ENCODE results near the gene NCAN. TPM values are rescaled to one million over a fixed set of nuclear protein-coding genes. Genes with fewer than 3 reads are reported as not detected.

The NCAN gene
- total RNA-seq, result not detected in 2 replicates

DNA sequence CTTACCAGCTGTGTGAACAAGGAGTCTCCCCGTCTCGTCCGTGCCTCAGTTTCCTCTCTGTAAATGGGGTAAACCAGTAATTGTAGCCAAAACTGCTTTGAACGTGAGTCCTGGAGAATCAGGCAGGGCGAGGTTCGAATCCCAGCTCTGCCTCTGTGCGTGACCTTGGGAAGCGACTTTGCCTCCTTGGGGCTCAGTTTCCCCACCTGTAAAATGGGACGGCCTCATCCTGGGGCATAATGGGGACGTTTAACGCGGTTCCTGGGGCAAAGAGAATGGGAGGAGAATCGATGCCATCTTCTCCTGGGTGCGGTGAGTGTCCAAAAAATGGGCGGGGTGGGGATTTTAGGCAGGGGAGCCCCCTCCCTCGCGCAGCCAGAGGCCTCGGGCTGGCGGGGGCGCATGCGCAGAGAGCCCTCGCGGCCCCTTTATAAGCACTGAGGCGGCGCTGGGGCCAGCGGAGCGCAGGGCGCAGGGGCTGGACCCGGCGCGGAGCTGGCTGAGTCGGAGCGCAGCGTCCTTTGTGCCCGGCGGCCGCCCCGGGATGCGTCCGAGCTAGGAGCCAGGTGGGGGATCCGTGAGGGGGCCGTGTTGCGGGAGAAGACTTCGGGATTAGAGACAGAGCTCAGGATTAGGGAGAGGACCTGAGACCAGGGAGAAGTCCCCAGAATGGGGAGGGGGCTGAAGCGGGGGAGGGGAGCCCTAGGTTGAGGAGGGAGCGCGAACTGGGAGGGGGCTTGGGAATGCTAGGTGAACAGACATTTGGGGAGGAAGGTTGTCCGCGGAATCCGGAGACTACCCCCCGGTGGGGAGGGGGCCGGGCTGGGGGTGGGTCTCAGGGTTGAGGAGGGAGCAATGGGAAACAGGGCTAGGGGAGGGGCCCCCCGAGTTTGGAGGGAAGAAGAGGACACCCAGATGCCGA, at the start of gene NCAN:
Gene NCAN, plus strand, starts transcription at position 460 of the 922 bp plus-strand sequence. CDS start 4,996 bp downstream, outside the sequence.

DNA sequence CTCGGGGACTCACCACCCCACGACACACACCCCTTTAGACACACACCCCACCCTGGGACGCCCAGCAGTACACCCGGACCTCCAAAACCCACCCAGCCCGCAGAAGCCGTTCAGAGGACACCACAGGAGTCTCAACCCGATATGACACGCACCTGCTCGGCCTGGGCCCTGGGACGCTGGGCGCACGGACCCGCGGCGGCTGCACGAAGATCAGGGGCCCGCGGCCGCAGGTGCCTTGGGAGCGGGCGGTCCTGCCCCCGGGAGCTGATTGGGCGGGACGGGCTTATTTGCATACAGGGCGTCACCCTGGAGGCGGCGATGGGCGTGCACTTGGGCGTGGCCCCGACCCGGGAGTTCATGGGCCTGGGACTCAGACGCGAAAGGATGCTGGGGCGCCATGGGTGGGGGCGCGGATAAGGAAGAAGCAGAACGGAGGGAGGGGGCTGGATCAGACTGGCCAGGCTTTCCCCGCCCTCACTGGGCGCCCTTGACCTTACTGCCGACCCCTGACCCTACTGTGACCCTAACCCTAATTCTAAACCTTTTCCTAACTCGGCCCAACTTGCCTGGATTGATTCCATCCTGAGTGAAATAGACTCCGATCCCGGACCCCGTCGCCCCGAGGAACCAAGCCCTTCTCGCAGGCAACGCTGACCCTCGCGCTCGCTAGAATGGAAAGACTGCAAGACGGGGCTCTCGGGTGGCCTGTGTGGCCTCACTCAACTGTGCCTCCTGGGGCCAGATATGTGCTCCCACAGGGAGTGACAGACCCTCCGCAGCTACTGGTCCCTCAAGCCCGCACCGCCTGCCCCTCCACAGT, 41.5 kb upstream of the NCAN start, which contains the start of gene MEF2B:
Gene MEF2B, minus strand, starts transcription at position 211 of the 820 bp plus-strand sequence. CDS start 19,528 bp downstream, outside the sequence.

DNA sequence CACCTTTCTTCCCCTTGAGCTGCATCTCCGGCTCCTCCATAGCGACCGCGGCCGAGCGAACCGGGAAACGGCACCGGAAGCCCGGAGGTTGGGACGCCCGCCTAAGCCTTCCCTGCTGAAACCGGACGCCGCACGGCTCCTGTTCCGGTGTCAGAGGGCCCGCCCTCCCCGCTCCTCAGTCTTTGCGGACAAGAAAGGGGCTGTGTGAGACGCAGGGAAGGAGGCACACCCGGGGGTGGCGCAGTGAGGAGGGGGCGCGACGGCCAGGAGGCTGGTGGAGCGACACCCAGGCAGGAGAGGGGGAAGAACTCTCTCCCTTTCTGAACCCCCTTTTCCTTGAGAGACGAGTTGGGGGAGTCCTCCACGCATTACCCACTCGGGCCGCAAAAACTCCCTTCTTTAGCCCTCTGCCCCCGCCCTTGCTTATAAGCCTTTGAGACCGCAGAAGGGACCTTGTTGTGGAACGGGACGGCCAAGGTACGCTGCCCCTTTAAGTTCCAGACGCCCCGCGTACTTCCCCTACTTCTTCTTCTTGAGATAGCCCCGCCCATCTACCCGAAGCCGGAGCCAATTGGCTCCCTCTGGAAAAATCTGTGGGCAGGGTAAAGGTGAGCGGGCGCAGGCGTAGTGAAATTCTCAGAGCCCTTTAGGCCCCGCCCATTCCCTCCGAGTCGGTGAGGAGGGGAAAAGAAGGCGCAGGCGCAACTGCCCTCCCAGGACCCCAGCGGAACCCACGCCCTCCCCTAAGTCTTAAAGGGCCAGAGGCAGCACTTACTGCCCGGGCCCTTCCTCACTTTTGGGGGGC, 19.5 kb upstream of the NCAN start, which contains the start of the genes BORCS8 and RFXANK:
Gene BORCS8, minus strand, starts transcription at position 75 of the 805 bp plus-strand sequence. Its CDS starts 35 bp downstream, at position 40.
Gene RFXANK, plus strand, starts transcription at position 181 of the 805 bp plus-strand sequence. CDS start 1,689 bp downstream, outside the sequence.

GRCh38 chr19:19203012-19203856, 8.5 kb upstream of the NCAN start, which contains the start of gene NR2C2AP:
TSS of gene NR2C2AP (minus strand) at chr19:19203414. CDS start at chr19:19203060, 354 bp downstream.

Other genes starting within 250 kb of the NCAN start
- 17.4 and 19.0 TPM in 2 replicates for gene SUGP2, start 178.4 kb upstream of the NCAN start, total RNA-seq
- 32.1 and 58.4 TPM in 2 replicates for gene ARMC6, start 178.4 kb upstream of the NCAN start, total RNA-seq
- 0.99 and 2.8 TPM in 2 replicates for gene SLC25A42, start 148.0 kb upstream of the NCAN start, total RNA-seq
- gene TMEM161A, start 73.5 kb upstream of the NCAN start, total RNA-seq, result 31.7 and 34.8 TPM in 2 replicates
- gene MEF2B, start 41.7 kb upstream of the NCAN start, total RNA-seq, result 0.11 TPM in 1 of 2 replicates, not detected in the other
- gene BORCS8, start 19.8 kb upstream of the NCAN start, total RNA-seq, result 12.7 and 15.9 TPM in 2 replicates
- 76.4 and 79.7 TPM in 2 replicates for gene RFXANK, start 19.7 kb upstream of the NCAN start, total RNA-seq
- 14.3 and 27.3 TPM in 2 replicates for gene NR2C2AP, start 8.5 kb upstream of the NCAN start, total RNA-seq
- not detected in 2 replicates for gene TM6SF2, start 61.3 kb downstream of the NCAN start, total RNA-seq
- gene SUGP1, start 108.6 kb downstream of the NCAN start, total RNA-seq, result 17.6 and 19.9 TPM in 2 replicates
- 9.5 and 14.8 TPM in 2 replicates for gene MAU2, start 108.9 kb downstream of the NCAN start, total RNA-seq
- gene GATAD2A, start 193.7 kb downstream of the NCAN start, total RNA-seq, result 57.1 and 57.8 TPM in 2 replicates

All from hair follicular keratinocyte (primary cell).